ENCODE results near the gene MMP10.

GRCh38 chr11:102798012-102798746 lies 17.8 kb upstream of the MMP10 start, which contains the start of gene MMP1:
- TF ChIP-seq CTCF (IDR thresholded peaks at IDR 0.05), result no peak
- no peak for TF ChIP-seq ESRRA (CRISPR knock-in tag; IDR thresholded peaks at IDR 0.05; ENCODE audit: borderline replicate concordance)
- TF ChIP-seq SP1 (CRISPR knock-in tag; conservative IDR thresholded peaks at IDR 0.05), result no peak
- no peak for TF ChIP-seq HMGXB4 (CRISPR knock-in tag; IDR thresholded peaks at IDR 0.05)
- TF ChIP-seq E2F4 (CRISPR knock-in tag; IDR thresholded peaks at IDR 0.05; ENCODE audit: borderline replicate concordance, low read depth), result no peak
- TF ChIP-seq FOXJ3 (CRISPR knock-in tag; IDR thresholded peaks at IDR 0.05; ENCODE audit: borderline replicate concordance), result no peak
- TF ChIP-seq USF2 (CRISPR knock-in tag; IDR thresholded peaks at IDR 0.05), result no peak
- no peak for TF ChIP-seq SMAD4 (CRISPR knock-in tag; IDR thresholded peaks at IDR 0.05)
- TF ChIP-seq ZNF416 (CRISPR knock-in tag; IDR thresholded peaks at IDR 0.05), result no peak
- no peak for TF ChIP-seq ZNF263 (CRISPR knock-in tag; IDR thresholded peaks at IDR 0.05; ENCODE audit: low read depth)
- no peak for TF ChIP-seq CREM (CRISPR knock-in tag; IDR thresholded peaks at IDR 0.05)

All from WTC11 (cell line).